ENCODE data around the gene C14orf39.
"Not testable (repeated sequence)": the region's sequence is repeated elsewhere in the genome, so short reads cannot be mapped to it uniquely, and the experiment has no call there.

C14orf39 gene

DNA sequence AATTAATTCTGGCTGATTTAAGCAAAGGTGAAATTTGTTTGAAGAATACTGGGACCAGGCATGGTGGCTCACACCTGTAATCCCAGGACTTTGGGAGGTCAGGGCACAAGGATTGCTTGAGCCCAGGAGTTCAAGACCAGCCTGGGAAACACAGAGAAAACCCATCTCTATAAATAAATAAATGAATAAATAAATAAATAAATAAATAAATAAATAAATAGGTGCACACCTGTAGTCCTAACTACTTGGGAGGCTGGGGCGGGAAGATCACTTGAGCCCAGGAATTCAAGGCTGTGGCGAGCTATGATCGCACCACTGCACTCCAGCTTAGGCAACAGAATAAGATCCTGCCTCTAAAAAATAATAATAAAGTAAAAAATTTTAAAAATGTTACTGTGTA is 4.4 kb upstream of the C14orf39 start:
- DNase-seq, result no peak

GRCh38 chr14:60488175-60488574 is 2.3 kb upstream of the C14orf39 start:
- DNase-seq, result peak; percentile 6

DNA sequence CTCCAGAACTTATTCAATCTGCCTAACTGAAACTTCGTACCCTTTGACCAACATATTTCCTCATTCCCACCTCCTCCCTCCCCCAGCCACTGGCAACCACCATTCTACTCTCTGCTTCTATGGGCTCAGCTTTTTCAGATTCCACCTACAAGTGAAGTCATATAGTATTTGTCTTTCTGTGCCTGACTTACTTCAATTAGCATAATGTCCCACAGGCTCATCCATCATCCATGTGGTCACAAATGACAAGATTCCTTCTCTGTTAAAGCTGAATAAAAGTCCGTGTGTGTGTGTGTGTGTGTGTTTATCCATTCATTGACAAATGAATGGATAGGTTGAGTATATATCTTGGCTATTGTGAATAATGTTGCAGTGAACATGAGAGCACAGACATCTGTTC is 1.3 kb upstream of the C14orf39 start:
- no peak for DNase-seq

DNA sequence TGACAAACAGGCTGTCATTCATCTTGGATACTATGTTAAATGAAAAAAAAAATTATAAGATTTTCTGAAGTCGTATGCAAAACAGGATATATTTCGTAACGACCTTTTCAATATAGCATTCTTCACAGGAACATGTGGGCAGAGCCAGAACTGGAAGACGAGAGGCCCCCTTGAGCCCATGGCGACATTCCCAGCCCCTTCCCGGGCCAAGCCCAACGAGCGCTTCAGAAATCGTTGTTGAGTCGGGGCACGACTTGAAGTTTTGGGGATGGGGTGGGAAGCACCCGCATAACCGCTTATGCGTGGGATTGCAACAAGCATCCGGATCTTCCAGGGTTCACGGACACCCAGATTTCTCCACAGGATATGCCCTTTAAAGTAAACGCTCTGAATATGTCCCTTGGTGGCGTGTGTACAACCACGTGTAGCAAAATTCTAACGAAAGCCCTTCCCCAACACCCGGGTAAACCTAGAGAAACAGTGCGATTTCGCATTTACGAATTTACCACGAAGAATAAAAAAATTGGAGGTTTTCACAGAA is 736 bp downstream of the C14orf39 start:
- no peak for DNase-seq

DNA sequence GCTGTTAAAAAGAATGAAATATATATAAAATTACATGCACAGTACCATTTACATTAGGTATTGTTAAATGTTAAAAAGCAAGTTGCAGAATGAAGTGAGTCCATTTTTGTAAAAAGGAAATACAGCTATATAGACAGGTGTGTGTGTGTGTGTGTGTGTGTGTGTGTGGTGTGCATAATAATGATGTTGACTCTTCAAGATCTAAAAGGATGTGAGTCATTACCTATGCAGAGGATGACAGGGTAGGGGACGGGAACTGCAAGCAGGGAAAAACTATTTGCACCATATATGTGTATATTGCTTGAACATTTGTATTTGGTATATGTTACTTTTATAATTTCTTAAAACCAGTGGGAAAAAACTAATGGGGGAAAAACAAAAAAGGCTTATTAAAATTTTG is 3.1 kb downstream of the C14orf39 start:
- DNase-seq, result peak; percentile 9

DNA sequence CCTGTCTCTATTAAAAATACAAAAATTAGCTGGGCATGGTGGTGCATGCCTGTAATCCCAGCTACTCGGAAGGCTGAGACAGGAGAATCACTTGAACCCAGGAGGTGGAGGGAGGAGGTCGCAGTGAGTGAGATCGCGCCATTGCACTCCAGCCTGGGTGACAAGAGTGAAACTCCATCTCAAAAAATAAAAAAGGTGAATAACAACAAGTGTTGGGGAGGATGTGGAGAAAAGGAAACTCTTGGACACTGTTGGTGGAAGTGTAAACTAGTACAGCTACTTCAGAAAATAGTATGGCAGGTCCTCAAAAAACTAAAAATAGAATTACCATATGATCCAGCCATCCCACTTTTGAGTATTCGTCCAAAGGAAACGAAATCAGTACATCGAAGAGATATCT is 5.6 kb downstream of the C14orf39 start:
- not testable (repeated sequence) for DNase-seq

DNA sequence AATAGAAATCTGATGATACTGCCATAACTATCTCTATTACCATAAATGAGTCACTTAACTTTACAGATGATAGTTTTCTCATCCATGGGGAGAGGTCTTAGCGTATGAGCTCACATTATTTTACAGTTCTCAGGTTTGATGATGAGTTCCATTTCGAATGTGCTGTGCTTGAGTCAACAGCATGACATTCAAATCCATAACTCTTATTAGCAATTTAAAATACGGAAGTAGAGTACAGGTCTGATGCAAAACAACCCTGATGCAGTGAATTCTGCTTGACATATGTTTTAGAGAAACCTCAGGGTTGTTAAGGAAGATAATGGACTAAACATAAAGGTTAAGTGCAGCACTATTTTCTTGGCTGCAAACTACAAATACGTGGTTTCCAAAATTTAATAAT is 30.0 kb downstream of the C14orf39 start:
- no peak for DNase-seq

DNA sequence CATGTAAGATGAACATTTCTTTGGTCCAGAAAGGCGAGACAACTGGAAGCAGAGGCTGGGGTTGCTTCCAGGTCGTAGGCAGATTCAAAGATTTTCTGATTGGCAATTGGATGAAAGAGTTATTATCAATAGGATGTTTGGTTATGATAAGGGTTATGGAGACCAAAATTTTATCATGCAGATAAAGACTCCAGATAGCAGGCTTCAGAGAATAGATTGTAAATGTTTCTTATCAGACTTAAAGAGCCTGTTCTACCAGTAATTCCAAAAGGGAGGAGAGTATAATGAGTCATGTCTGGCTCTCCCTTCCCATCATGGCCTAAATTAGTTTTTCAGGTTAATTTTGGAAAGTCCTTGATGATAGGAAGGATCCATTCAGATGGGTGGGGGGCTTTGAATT is 55.6 kb downstream of the C14orf39 start:
- no peak for DNase-seq

GRCh38 chr14:60420050-60420449 is 65.8 kb downstream of the C14orf39 start:
- DNase-seq, result no peak

GRCh38 chr14:60397550-60397949 is 88.3 kb downstream of the C14orf39 start:
- DNase-seq, result not testable (repeated sequence)

GRCh38 chr14:60396718-60397343 is 89.0 kb downstream of the C14orf39 start:
- DNase-seq, result no peak

Data from NCI-H748 treated with DMSO at 0.1 percent for 48 hours (cell line).